Panc1 (cell line): ENCODE results near the gene DLG2. TPM values are rescaled to one million over a fixed set of nuclear protein-coding genes. Genes with fewer than 3 reads are reported as not detected.

Source experiments
- ATAC-seq: fragments of 200-7000 bp; cut with Tn5 transposase; 2 replicates; pipeline ENCODE4 v1.9.1; 2020; ENCODE audit warnings: mild to moderate bottlenecking, moderate library complexity
- BruUV-seq: library from RNA; stranded (reverse); fragments of 400-500 nt; replicated peaks from 2 replicates; lab custom pipeline; 2021; lab: Mats Ljungman, UMichigan
- CTCF ChIA-PET: fragments of 300-600 bp; sonication (Branson Sonifier 250); formaldehyde crosslinking; loops from one replicate; lab custom pipeline; 2022; ENCODE audit warnings: antibody characterized with exemption; lab: Charles Lee
- POLR2A ChIA-PET: fragments of 300-600 bp; sonication (Branson Sonifier 250); formaldehyde crosslinking; loops from one replicate; lab custom pipeline; 2022; ENCODE audit warnings: antibody characterized with exemption; lab: Charles Lee
- DNase-seq: peaks from one replicate; pipeline ENCODE4 v3.0.0-alpha.2; 2010; ENCODE audit warnings: low read depth, low spot score
- H3K27ac ChIP-seq: 2 replicates; pipeline ENCODE4 v1.5.1; 2011; ENCODE audit warnings: mild to moderate bottlenecking, low read length, inconsistent platforms
- H3K27me3 ChIP-seq: fragments of 200-500 bp; sonication (Bioruptor generic); 2 replicates; pipeline ENCODE4 v1.6.0; 2014; ENCODE audit warnings: low read length, inconsistent platforms; ENCODE audit not compliant: control insufficient read depth, insufficient read depth
- H3K36me3 ChIP-seq: fragments of 200-500 bp; sonication (Bioruptor generic); 2 replicates; pipeline ENCODE4 v1.5.1; 2014; ENCODE audit warnings: inconsistent platforms, mild to moderate bottlenecking, low read length, moderate library complexity; ENCODE audit not compliant: control insufficient read depth, insufficient read depth
- H3K4me1 ChIP-seq: 2 replicates; pipeline ENCODE4 v1.5.1; 2011; ENCODE audit warnings: inconsistent platforms, mild to moderate bottlenecking, low read length, moderate library complexity; ENCODE audit not compliant: control insufficient read depth, insufficient read depth
- H3K4me3 ChIP-seq, 2 experiments: 2 replicates each; pipeline ENCODE4 v1.5.1; 2011 to 2012; ENCODE audit warnings: low read depth in 2 of 2, low read length in 2 of 2, mild to moderate bottlenecking in 2 of 2, inconsistent platforms in 1 of 2, moderate library complexity in 1 of 2
- H3K9me3 ChIP-seq: fragments of 200-500 bp; sonication (Bioruptor generic); 2 replicates; pipeline ENCODE4 v1.5.1; 2014; ENCODE audit warnings: low read depth, mild to moderate bottlenecking, inconsistent platforms, low read length, moderate library complexity; ENCODE audit not compliant: control insufficient read depth, insufficient read depth
- POLR2AphosphoS5 ChIP-seq: IDR thresholded peaks from 2 replicates; pipeline ENCODE4 v1.6.1; 2012; ENCODE audit warnings: mild to moderate bottlenecking, low read depth, low read length, moderate library complexity
- SIN3A ChIP-seq: IDR thresholded peaks from 2 replicates; pipeline ENCODE4 v1.6.1; 2012; ENCODE audit warnings: low read depth, mild to moderate bottlenecking, low read length, moderate library complexity, borderline replicate concordance; ENCODE audit not compliant: insufficient read depth
- TCF7L2 ChIP-seq: IDR thresholded peaks from 2 replicates; pipeline ENCODE4 v1.6.1; 2011; ENCODE audit warnings: mild to moderate bottlenecking, low read depth, low read length, inconsistent platforms
- in situ Hi-C: cut with HindIII; loops from 2 replicates; pipeline ENCODE4 v1.10.0; 2016; ENCODE audit warnings: low sequenced_read_pairs, low pct_unique_long_range_greater_than_20kb
- intact Hi-C: fragments of 100-400 bp; cut with micrococcal nuclease; formaldehyde crosslinking; loops from one replicate; pipeline ENCODE4 v1.10.0; 2022; ENCODE audit not compliant: unreplicated experiment
- total RNA-seq: library from RNA; stranded (reverse); gene quantifications from one replicate; pipeline ENCODE4 v1.2.1, GENCODE V29; 2021; ENCODE audit not compliant: unreplicated experiment
- TF ChIP-seq, protein P1 (sequence below): fragments of 450-650 bp; IDR thresholded peaks from 2 replicates; pipeline ENCODE4 v1.5.1; 2017; ENCODE audit warnings: mild to moderate bottlenecking
- TF ChIP-seq, protein P2 (sequence below), 2 experiments: IDR thresholded peaks; 2 replicates each; pipeline ENCODE4 v1.6.1; 2011 to 2012; ENCODE audit warnings: low read depth in 2 of 2, control low read depth in 1 of 2, low read length in 1 of 2, mild to moderate bottlenecking in 1 of 2, moderate library complexity in 1 of 2; ENCODE audit not compliant: insufficient read depth in 1 of 2

The DLG2 gene
- total RNA-seq, 1 experiment from 2014 or later = 4.2 TPM

DNA sequence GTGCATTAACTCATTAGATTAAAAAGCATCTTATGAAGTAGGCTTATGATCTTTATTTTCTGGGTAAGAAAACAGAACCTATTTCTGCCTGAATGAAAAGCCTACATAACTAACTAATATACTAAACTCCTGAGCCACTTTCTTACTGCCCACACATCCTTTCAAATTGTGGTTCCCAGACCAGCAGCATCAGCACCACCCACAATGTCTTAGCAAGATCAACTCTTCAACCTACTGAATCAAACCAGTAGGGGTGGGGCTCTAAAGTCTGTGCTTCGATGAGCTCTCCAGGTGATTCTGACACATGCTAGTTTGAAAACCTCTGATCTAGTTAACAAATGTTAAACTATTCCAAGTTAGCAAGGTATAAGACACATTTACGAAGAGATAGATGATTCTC, 462.4 kb downstream of the DLG2 start:
- no TSS peak for BruUV-seq
- TF ChIP-seq TCF7L2 (no peak), SIN3A (no peak), POLR2AphosphoS5 (no peak)
- TF ChIP-seq, protein P1, sequence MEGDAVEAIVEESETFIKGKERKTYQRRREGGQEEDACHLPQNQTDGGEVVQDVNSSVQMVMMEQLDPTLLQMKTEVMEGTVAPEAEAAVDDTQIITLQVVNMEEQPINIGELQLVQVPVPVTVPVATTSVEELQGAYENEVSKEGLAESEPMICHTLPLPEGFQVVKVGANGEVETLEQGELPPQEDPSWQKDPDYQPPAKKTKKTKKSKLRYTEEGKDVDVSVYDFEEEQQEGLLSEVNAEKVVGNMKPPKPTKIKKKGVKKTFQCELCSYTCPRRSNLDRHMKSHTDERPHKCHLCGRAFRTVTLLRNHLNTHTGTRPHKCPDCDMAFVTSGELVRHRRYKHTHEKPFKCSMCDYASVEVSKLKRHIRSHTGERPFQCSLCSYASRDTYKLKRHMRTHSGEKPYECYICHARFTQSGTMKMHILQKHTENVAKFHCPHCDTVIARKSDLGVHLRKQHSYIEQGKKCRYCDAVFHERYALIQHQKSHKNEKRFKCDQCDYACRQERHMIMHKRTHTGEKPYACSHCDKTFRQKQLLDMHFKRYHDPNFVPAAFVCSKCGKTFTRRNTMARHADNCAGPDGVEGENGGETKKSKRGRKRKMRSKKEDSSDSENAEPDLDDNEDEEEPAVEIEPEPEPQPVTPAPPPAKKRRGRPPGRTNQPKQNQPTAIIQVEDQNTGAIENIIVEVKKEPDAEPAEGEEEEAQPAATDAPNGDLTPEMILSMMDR = no peak
- TF ChIP-seq, protein P2, sequence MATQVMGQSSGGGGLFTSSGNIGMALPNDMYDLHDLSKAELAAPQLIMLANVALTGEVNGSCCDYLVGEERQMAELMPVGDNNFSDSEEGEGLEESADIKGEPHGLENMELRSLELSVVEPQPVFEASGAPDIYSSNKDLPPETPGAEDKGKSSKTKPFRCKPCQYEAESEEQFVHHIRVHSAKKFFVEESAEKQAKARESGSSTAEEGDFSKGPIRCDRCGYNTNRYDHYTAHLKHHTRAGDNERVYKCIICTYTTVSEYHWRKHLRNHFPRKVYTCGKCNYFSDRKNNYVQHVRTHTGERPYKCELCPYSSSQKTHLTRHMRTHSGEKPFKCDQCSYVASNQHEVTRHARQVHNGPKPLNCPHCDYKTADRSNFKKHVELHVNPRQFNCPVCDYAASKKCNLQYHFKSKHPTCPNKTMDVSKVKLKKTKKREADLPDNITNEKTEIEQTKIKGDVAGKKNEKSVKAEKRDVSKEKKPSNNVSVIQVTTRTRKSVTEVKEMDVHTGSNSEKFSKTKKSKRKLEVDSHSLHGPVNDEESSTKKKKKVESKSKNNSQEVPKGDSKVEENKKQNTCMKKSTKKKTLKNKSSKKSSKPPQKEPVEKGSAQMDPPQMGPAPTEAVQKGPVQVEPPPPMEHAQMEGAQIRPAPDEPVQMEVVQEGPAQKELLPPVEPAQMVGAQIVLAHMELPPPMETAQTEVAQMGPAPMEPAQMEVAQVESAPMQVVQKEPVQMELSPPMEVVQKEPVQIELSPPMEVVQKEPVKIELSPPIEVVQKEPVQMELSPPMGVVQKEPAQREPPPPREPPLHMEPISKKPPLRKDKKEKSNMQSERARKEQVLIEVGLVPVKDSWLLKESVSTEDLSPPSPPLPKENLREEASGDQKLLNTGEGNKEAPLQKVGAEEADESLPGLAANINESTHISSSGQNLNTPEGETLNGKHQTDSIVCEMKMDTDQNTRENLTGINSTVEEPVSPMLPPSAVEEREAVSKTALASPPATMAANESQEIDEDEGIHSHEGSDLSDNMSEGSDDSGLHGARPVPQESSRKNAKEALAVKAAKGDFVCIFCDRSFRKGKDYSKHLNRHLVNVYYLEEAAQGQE (IDR thresholded peaks at IDR 0.05; ENCODE audit: insufficient read depth in 1 of 2, low read depth in 2 of 2, low read length in 1 of 2) = no peak
- Histone ChIP-seq H3K36me3 (no peaks in the 10 kb centered on the region), H3K9me3 (no peaks in the 10 kb centered on the region), H3K27ac (no peak overlapping the region), H3K27me3 (no peaks in the 10 kb centered on the region), H3K4me3 (no peak overlapping the region), H3K4me1 (no peaks in the 10 kb centered on the region)
- intact Hi-C loops = no loop called here
- ChIA-PET POLR2A (no interaction called here), CTCF (no interaction called here)
- no peak for ATAC-seq
- in situ Hi-C loops = no loop called here
- DNase-seq = no peak

DNA sequence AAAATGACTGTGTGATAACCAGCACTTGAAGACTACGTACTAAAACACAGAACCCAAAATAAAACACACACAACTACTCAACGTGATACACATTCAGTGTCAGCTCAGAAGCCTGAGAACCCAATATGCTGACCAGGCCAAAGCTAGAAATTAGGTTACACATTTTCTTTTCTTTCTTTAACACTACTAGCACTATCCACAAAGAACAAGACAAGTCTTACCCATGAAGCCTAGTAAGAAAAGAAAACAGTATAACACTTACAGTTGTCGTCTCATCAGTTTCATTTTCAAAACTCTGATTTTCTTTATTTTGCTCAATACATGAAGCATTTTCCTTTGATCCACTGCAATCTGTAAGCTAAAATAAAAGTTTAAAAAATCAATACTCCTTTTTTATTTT, 472.9 kb downstream of the DLG2 start:
- Histone ChIP-seq H3K4me3 (no peak overlapping the region), H3K27me3 (no peaks in the 10 kb centered on the region), H3K9me3 (no peaks in the 10 kb centered on the region), H3K4me1 (no peaks in the 10 kb centered on the region), H3K27ac (no peak overlapping the region), H3K36me3 (no peaks in the 10 kb centered on the region)
- intact Hi-C loops (no loop called here), in situ Hi-C loops (no loop called here)
- POLR2A ChIA-PET = interaction anchor here (0.7 kb wide), 1 partner anchor 40 kb away, joined by 19 read pairs; no protein-coding TSS in a partner anchor
- DNase-seq (no peak), ATAC-seq (no peak)
- TF ChIP-seq SIN3A = no peak
- TF ChIP-seq, protein P2 (IDR thresholded peaks at IDR 0.05; ENCODE audit: insufficient read depth in 1 of 2, low read depth in 2 of 2, low read length in 1 of 2) = no peak
- no peak for TF ChIP-seq POLR2AphosphoS5
- no peak for TF ChIP-seq TCF7L2
- TF ChIP-seq, protein P1 = no peak
- no TSS peak for BruUV-seq
- CTCF ChIA-PET = no interaction called here
